22Rv1 (cell line): Measurements from ENCODE around the gene CD59.

ENCODE experiments used
- ZFX ChIP-seq: fragments of 450-650 bp; IDR thresholded peaks from 2 replicates; pipeline ENCODE4 v1.6.1; 2017; ENCODE audit warnings: antibody characterized with exemption, borderline replicate concordance
- TF ChIP-seq, protein P1 (sequence below): fragments of 450-650 bp; IDR thresholded peaks from 2 replicates; pipeline ENCODE4 v1.5.1; 2017; ENCODE audit warnings: mild to moderate bottlenecking

DNA sequence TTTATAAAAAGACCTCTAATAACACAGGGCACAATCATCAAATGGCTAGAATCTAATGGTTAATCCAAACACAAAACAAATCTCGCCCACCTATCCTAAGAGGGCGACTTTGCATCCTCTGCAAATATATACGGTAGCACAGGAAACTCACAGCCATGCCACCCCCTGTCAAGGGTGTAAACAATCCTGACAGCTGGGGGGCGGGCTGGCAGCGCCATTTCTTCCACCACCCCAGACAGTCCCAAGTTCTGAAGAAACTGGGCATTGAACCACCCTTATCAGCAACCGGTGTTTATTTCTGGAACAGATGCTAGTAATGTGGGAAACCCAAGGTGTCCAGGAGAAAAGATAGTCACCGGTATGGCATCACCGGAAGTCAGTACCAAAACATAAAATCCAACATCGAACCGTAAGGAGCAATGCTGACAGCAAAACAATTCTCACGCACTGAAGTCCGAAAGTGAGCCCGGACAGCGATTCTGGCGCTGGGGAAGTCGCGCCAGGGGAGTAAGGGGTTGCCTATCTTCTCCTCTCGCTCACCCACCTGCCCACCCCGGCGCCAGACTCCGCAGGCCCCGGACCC lies 37.3 kb upstream of the CD59 start:
- TF ChIP-seq, protein P1, sequence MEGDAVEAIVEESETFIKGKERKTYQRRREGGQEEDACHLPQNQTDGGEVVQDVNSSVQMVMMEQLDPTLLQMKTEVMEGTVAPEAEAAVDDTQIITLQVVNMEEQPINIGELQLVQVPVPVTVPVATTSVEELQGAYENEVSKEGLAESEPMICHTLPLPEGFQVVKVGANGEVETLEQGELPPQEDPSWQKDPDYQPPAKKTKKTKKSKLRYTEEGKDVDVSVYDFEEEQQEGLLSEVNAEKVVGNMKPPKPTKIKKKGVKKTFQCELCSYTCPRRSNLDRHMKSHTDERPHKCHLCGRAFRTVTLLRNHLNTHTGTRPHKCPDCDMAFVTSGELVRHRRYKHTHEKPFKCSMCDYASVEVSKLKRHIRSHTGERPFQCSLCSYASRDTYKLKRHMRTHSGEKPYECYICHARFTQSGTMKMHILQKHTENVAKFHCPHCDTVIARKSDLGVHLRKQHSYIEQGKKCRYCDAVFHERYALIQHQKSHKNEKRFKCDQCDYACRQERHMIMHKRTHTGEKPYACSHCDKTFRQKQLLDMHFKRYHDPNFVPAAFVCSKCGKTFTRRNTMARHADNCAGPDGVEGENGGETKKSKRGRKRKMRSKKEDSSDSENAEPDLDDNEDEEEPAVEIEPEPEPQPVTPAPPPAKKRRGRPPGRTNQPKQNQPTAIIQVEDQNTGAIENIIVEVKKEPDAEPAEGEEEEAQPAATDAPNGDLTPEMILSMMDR = no peak
- no peak for TF ChIP-seq ZFX
